KMS-11 (cell line): Measurements from ENCODE around the gene PPP1R26.
"Not testable (repeated sequence)": the region's sequence is repeated elsewhere in the genome, so short reads cannot be mapped to it uniquely, and the experiment has no call there.

Experiments used
- H2AFZ ChIP-seq: fragments of 200-600 bp; sonication (generic); 2 replicates; pipeline ENCODE4 v1.6.1; 2016; ENCODE audit warnings: antibody characterized with exemption, mixed run types, low read depth
- H3K27ac ChIP-seq: fragments of 200-600 bp; sonication (generic); 2 replicates; pipeline ENCODE4 v1.6.1; 2016; ENCODE audit warnings: mild to moderate bottlenecking, mixed run types
- H3K27me3 ChIP-seq: fragments of 200-600 bp; sonication (generic); 2 replicates; pipeline ENCODE4 v1.6.1; 2017; ENCODE audit warnings: mild to moderate bottlenecking, low read depth, mixed run types, moderate library complexity; ENCODE audit not compliant: insufficient read depth
- H3K36me3 ChIP-seq: fragments of 200-600 bp; sonication (generic); 2 replicates; pipeline ENCODE4 v1.6.1; 2017; ENCODE audit warnings: mild to moderate bottlenecking, mixed run types; ENCODE audit not compliant: insufficient read depth
- H3K4me1 ChIP-seq: fragments of 200-600 bp; sonication (generic); 2 replicates; pipeline ENCODE4 v1.6.1; 2016; ENCODE audit warnings: mild to moderate bottlenecking, low read depth, mixed run types; ENCODE audit not compliant: poor library complexity, severe bottlenecking
- H3K4me2 ChIP-seq: fragments of 200-600 bp; sonication (generic); 2 replicates; pipeline ENCODE4 v1.7.0; 2016; ENCODE audit warnings: mild to moderate bottlenecking, mixed run types
- H3K4me3 ChIP-seq: fragments of 200-600 bp; sonication (generic); IDR thresholded peaks from 2 replicates; pipeline ENCODE4 v1.6.1; 2017; ENCODE audit warnings: low read depth, low read length, mixed read lengths; ENCODE audit not compliant: insufficient read depth
- H3K79me2 ChIP-seq: fragments of 200-600 bp; sonication (generic); 2 replicates; pipeline ENCODE4 v1.6.1; 2016; ENCODE audit warnings: low read depth, mixed run types; ENCODE audit not compliant: insufficient read depth
- H3K9ac ChIP-seq: fragments of 200-600 bp; sonication (generic); 2 replicates; pipeline ENCODE4 v1.6.1; 2016; ENCODE audit warnings: mild to moderate bottlenecking, mixed run types
- H4K20me1 ChIP-seq: fragments of 200-600 bp; sonication (generic); 2 replicates; pipeline ENCODE4 v1.6.1; 2016; ENCODE audit warnings: mild to moderate bottlenecking, mixed run types; ENCODE audit not compliant: insufficient read depth
- CTCF ChIP-seq: fragments of 200-600 bp; sonication (generic); conservative IDR thresholded peaks from 2 replicates; pipeline ENCODE4 v1.6.1; 2017; ENCODE audit warnings: low read depth, mild to moderate bottlenecking, antibody characterized with exemption, low read length, moderate library complexity, mixed read lengths

The PPP1R26 gene

DNA sequence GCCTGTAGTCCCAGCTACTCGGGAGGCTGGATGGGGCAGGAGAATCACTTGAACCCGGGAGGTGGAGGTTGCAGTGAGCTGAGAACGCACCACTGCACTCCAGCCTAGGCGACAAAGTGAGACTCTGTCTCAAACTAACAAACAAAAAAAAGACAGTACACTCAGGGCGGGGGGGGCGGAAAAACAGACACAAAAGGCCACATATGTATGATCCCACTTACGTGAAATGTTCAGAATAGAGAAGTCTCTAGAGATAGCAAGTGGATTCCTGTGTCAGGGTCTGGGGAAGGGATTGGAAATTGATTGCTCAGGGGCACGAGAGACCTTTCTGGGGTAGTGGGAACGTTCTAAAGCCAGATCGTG lies 32.6 kb downstream of the PPP1R26 start:
- H3K36me3 ChIP-seq = no peaks in the 10 kb centered on the region
- H3K27me3 ChIP-seq = peaks cover 67% of the 10 kb centered on the region
- no peak overlapping the region for H3K4me2 ChIP-seq
- H3K79me2 ChIP-seq = no peaks in the 10 kb centered on the region
- H2AFZ ChIP-seq = no peak overlapping the region
- H3K4me1 ChIP-seq = no peaks in the 10 kb centered on the region
- H3K27ac ChIP-seq = no peak overlapping the region
- no peaks in the 10 kb centered on the region for H4K20me1 ChIP-seq
- TF ChIP-seq CTCF = no peak
- no peak overlapping the region for H3K4me3 ChIP-seq
- no peak overlapping the region for H3K9ac ChIP-seq

DNA sequence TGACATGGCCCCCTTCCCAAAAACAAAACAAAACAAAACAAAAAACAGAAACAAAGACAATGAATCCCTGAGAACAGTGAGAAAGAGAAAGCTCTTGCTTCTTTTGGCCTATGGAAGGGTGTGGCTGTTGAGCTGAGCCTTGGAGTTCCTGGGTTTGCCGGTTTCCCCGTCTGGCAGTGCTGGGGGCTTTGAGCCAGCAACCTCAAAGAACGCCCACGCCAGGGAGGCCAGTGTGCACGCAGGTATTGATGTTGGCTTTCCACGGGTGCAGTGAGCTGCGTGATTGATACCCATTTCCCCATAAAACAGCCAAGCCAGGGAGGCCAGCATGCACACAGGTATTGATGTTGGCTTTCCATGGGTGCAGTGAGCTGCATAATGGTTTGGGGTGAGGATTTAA lies 33.3 kb downstream of the PPP1R26 start:
- H2AFZ ChIP-seq = no peak overlapping the region
- no peaks in the 10 kb centered on the region for H3K36me3 ChIP-seq
- TF ChIP-seq CTCF = no peak
- H3K9ac ChIP-seq = no peak overlapping the region
- H3K27ac ChIP-seq = no peak overlapping the region
- no peak overlapping the region for H3K4me3 ChIP-seq
- H3K4me2 ChIP-seq = no peak overlapping the region
- no peaks in the 10 kb centered on the region for H3K79me2 ChIP-seq
- H3K27me3 ChIP-seq = peaks cover 72% of the 10 kb centered on the region
- no peaks in the 10 kb centered on the region for H3K4me1 ChIP-seq
- H4K20me1 ChIP-seq = no peaks in the 10 kb centered on the region

GRCh38 chr9:135513351-135513846 lies 33.8 kb downstream of the PPP1R26 start:
- H4K20me1 ChIP-seq = no peaks in the 10 kb centered on the region
- H3K4me2 ChIP-seq = no peak overlapping the region
- no peak overlapping the region for H3K27ac ChIP-seq
- H3K27me3 ChIP-seq = peaks cover 77% of the 10 kb centered on the region
- no peaks in the 10 kb centered on the region for H3K4me1 ChIP-seq
- no peak overlapping the region for H3K4me3 ChIP-seq
- TF ChIP-seq CTCF = no peak
- H3K36me3 ChIP-seq = no peaks in the 10 kb centered on the region
- no peak overlapping the region for H3K9ac ChIP-seq
- H2AFZ ChIP-seq = no peak overlapping the region
- no peaks in the 10 kb centered on the region for H3K79me2 ChIP-seq

- not testable (repeated sequence) for H3K27ac ChIP-seq, H2AFZ ChIP-seq, H3K4me3 ChIP-seq, H3K9ac ChIP-seq, H3K4me2 ChIP-seq, H3K79me2 ChIP-seq, H3K36me3 ChIP-seq, H4K20me1 ChIP-seq, H3K4me1 ChIP-seq
- H3K27me3 ChIP-seq = peaks cover 78% of the 10 kb centered on the region
Measured at GRCh38 chr9:135513906-135514305, 34.3 kb downstream of the PPP1R26 start.

DNA sequence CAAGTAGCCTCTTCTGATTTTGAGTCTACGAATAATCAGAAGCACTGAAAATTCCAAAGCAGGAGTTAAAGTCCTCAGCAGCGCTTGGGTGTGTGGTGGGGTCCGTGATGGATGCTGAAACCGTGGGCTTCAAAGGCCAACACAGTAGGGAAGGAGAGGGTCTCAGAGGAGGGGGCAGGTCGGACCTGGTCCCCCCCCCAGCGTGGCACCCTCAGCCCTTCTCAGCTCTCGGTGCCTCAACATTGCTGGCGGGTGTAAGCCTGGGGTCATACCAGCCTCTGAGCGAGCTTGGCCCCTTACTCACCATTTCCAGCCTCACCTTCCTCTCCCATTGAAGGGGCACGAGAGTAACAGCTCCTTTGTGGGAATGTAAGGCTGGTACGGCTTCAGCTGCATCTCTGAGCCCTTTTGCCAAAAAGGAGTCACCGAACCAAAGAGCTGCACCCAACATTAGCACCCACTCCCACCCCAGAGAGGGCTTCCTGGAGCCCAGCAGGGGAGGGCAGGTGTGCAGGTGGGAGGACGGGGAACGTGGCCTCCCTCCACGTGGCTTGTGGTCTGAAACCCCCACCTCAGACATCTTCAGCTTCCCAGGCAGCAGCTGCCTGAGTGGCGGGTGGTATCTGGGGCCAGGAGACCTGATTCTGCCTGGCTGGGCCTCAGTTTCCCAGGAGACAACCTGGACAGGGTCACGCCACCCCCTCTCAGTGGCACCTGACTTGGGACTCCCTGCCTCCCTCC lies 34.9 kb downstream of the PPP1R26 start:
- no peaks in the 10 kb centered on the region for H4K20me1 ChIP-seq
- H3K79me2 ChIP-seq = no peaks in the 10 kb centered on the region
- no peak overlapping the region for H3K4me3 ChIP-seq
- TF ChIP-seq CTCF = no peak
- peaks cover 80% of the 10 kb centered on the region for H3K27me3 ChIP-seq
- no peak overlapping the region for H3K9ac ChIP-seq
- no peak overlapping the region for H3K27ac ChIP-seq
- no peaks in the 10 kb centered on the region for H3K4me1 ChIP-seq
- no peaks in the 10 kb centered on the region for H3K36me3 ChIP-seq
- no peak overlapping the region for H2AFZ ChIP-seq
- no peak overlapping the region for H3K4me2 ChIP-seq
